DMS 273 treated with DMSO at 0.1 percent for 48 hours (cell line): ENCODE measurements around the gene TOX3.

ENCODE experiments used
- DNase-seq: peaks from one replicate; lab custom pipeline; 2025; lab: John Stamatoyannopoulos, UW

Gene TOX3

GRCh38 chr16:52492789-52493357, 54.1 kb downstream of the TOX3 start:
- DNase-seq, result no peak

- no peak for DNase-seq
Measured at GRCh38 chr16:52491216-52491615, 55.7 kb downstream of the TOX3 start.

DNA sequence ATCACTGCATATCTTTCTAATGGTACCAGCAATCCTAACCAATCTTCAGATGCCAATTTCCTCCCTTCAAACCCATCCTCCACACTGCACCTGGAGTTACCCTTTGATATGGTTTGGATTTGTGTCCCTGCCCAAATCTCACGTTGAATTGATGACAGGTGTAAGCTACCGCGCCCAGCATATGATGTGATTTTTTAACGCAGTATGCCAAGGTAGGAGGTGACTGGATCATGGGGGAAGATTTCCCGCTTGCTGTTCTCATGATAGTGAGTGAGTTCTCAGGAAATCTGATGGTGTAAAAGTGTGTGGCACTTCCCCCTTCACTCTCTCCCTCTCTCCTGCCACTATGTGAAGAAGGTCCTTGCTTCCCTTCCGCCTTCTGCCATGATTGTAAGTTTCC, 57.0 kb downstream of the TOX3 start:
- no peak for DNase-seq

DNA sequence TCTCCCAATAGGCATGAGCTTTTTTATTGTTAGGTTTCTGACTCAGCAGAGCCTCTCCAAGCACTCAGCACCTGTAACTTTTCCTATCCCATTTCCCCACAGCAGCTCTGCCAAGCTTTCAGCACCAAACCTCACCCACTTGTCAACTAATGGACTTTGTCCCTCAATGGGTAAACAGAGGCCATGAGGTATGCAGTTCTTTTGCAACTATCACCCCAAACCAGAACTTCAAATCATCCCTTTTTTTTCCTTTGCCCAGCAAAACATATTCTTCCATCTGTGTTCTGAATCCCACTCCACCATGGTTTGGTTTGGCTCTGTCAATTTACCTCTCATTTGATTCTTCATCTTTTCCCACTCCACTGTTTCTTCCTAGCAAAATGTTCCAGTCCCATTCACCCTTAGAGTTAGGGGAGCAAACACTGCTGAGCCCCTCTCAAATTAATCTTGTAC, 58.1 kb downstream of the TOX3 start:
- no peak for DNase-seq

- no peak for DNase-seq
Measured at GRCh38 chr16:52487849-52488457, 59.0 kb downstream of the TOX3 start.

DNA sequence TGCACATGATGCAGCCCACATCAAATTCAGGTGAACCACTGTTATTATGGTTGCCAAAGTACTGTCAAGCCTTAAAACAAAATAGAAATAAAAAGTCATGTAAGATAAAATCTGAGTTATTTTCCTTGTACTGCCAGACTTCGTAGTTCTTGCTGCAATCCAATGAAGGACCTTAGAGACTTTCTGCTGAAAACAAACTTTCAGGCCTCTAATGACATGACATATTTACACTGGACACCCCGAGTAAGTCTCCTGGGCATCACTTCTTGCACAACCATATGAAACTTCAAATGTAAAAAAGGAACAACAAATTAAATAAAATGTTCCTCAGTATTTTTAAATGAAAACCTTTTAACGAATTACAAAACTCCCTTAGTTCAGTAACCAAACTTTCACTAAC, 66.7 kb downstream of the TOX3 start:
- DNase-seq, result no peak

GRCh38 chr16:52476111-52476510, 70.8 kb downstream of the TOX3 start:
- no peak for DNase-seq

- no peak for DNase-seq
Measured at GRCh38 chr16:52474679-52475078, 72.3 kb downstream of the TOX3 start.

- DNase-seq, result no peak
Measured at GRCh38 chr16:52473096-52473495, 73.8 kb downstream of the TOX3 start.

DNA sequence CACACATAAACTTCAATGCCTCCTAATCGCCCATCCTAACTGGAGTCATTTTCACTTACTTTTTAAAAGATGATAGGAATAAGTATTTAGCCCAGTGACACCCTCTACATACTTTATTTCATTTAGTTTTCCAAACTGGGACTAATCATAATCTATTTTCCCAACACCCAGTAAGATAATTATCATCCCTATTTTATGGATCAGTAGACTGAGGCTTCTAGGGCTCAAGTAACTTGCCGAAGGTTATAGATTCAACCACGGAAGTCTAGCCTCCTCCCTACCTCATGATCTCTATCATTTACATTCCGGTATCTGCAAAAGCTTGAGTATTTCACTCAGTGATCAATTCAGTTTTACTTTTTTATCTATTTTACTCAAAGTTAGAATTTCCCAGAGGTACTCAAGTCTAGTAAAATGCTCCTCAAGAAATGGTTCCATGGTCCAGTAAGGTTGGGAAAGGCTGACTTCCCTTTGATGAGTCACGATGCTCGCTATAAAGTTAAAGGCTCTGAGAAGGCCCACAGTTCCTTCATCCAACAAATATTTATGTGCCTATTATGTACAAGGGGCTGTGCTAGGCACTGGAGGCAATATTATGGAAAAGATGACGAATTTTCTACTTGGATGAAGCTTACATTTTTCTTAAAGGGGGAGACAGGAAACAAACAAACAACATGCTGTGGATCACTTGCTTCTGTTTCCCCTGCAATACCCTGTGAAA, 75.1 kb downstream of the TOX3 start:
- DNase-seq, result no peak

DNA sequence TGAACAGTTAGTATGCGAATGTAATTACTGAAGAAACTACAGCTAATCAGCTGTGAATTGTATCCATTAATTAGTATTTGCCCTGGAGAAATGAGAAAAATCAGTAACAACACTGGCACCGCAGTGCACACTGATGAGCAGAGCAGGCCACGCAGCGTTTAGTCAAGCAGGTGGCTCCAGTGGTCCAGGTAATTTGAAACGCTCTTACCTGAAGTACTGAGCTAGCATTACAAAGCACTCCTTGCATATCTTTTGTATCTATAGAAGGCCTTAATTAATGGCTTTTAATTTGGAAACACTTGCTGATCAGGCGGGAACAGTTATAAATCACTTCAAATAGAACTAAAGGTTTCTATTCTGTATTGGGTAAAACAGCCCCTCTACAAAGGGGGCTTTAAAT, 76.4 kb downstream of the TOX3 start:
- DNase-seq, result no peak

GRCh38 chr16:52469775-52470174, 77.2 kb downstream of the TOX3 start:
- DNase-seq, result no peak

DNA sequence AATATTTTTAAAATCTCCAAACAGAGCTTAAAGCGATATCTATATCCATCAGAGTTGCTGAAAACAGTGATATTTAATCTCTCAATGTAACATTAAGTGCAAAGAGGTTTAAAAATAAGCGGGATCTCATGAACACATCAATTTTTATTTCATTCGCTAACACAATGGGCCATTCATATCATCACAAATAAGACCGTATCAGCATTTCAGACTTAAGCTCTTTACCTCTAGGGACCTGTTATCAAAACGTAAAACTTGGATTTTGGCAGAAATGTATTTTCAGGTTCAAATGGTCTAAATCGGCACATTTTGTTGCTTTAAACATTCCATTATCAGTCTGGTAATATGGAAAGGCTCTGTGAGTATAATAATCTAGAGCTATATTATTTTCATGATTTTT, 77.9 kb downstream of the TOX3 start:
- DNase-seq, result no peak

DNA sequence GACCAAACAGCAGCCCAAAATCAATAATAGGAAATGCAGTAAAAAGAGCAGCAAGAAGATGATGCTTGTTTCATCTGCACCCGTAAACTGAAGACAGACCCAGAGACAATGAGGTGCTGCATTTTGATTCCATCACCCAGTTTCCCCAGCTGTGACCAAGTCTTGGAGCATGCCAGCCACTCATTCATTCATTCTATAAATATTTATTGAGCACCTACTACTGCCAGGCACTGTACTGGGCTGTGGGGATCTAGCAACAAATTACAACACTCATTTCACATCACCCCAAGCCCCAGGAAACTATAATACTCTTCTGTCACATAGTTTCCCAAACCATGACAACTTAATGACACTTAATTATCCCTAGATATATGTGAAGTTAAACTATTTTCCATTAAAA, 79.2 kb downstream of the TOX3 start:
- no peak for DNase-seq

GRCh38 chr16:52466994-52467393, 79.9 kb downstream of the TOX3 start:
- peak; percentile 42 for DNase-seq

DNA sequence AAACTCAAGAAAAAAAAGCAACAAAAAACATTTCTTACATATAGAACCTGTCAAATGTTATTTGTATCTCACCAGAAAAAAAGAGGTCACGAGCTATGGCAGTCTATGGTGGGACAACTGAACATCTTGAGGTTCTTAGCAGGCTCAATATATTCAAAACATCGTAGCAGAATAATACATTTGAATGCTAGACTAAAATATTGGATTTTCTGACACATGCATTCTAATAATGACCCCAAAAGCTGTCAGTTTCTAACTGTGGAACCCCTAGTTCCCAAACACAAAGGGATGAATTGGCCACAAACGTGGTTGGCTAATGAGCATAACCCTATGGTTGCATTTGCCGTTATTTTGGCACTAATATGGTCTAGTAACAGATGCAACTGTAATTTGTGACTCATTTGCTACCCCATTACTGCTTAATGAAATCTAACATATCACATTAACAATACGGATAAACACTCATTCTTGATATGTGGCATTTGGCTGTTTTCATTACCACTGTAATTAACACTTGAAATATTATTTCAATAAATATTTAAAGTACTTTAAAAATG, 81.2 kb downstream of the TOX3 start:
- DNase-seq, result peak; percentile 45

DNA sequence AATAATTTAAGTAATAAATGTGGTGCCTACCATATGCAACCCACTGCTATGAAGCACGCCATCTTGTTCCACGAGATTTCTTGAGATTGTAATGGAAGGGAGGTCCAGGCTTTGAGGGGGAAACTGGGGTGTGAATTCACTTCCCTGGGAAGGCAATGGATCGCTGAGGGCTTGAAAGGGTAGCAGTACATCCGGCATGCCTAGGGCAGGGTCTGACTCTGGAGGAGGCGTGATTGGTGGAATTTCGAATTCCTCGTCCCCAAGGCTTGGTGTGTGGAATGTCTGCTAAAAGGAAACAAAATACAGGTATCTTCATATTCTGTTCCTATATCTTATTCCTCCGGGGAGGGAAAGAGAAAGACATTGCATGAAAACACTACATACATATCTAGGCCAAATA, 83.0 kb downstream of the TOX3 start:
- DNase-seq, result no peak

DNA sequence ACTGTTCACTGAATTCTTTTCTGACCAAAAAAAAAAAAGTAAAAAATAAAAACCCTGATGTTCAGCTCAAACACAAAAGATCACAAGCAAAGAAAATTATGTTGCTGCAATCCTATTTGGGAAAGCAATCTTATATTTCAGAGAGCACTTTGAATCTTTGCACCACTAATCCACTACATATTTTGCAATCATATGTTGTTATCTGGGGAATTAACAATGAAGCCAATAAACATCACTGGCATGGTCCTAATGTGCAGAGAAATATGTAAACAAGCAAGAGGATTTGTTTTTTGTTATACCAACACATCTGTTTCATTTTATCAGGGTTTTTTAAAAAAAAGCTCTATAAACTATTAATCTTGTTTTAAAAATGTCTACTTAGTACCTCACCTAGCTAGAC, 84.1 kb downstream of the TOX3 start:
- DNase-seq, result no peak

DNA sequence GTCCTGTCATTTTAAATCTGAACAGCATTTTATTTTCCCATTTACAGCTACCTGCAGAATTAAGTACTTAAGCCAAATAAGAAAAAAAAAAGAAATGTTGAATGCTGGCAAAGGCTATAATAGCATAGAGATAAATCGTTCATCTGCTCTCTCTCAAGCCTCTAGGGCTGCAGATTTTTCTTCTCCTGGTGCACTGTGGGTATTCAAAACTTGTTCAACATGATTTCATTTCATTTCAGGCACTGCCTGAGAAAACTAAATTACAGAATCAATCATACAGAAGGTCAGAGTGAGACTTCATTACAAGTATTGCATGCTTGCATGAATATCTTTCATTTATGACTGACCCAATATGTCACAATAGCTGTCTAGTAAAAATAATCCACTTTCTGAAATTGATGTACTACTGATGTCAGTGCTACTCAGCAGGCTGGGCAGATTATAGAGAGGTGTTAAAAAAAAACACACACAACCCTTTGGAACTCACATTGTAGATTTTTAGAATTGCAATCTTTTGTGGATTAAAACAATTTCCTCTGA, 86.2 kb downstream of the TOX3 start:
- DNase-seq, result no peak

GRCh38 chr16:52456368-52456767, 90.6 kb downstream of the TOX3 start:
- DNase-seq, result no peak

GRCh38 chr16:52455549-52456277, 91.2 kb downstream of the TOX3 start:
- DNase-seq, result no peak

- DNase-seq, result no peak
Measured at GRCh38 chr16:52453644-52454043, 93.3 kb downstream of the TOX3 start.
